CD8-positive, alpha-beta memory T cell (primary cell): ENCODE results near the gene AKIRIN2. TPM values are rescaled to one million over a fixed set of nuclear protein-coding genes. Genes with fewer than 3 reads are reported as not detected.

Experiments used
- CTCF ChIA-PET: fragments of 350-600 bp; sonication (Branson Sonifier 250); formaldehyde crosslinking; loops from one replicate; lab custom pipeline; 2021; ENCODE audit warnings: antibody characterized with exemption; lab: Charles Lee
- POLR2A ChIA-PET: fragments of 350-600 bp; sonication (Branson Sonifier 250); formaldehyde crosslinking; loops from one replicate; lab custom pipeline; 2021; ENCODE audit warnings: antibody characterized with exemption; lab: Charles Lee
- DNase-seq, 5 donors: peaks; one replicate each; pipeline versions ENCODE4 v3.0.0 to v3.0.0-alpha.2; 2020 to 2022; ENCODE audit warnings: mixed read lengths in 1 of 5
- H3K27ac ChIP-seq: one replicate; pipeline ENCODE4 v1.7.0; 2013; ENCODE audit warnings: low read depth, mild to moderate bottlenecking, low read length, moderate library complexity
- H3K27me3 ChIP-seq: 2 replicates; pipeline ENCODE4 v1.7.0; 2013; ENCODE audit warnings: low read length, mild to moderate bottlenecking; ENCODE audit not compliant: insufficient read depth, poor library complexity, severe bottlenecking
- H3K36me3 ChIP-seq: 2 replicates; pipeline ENCODE4 v1.7.0; 2013; ENCODE audit warnings: mild to moderate bottlenecking, low read length, moderate library complexity; ENCODE audit not compliant: insufficient read depth
- H3K4me1 ChIP-seq: 2 replicates; pipeline ENCODE4 v1.7.0; 2013; ENCODE audit warnings: mild to moderate bottlenecking, low read length, moderate library complexity; ENCODE audit not compliant: insufficient read depth
- H3K4me3 ChIP-seq: 2 replicates; pipeline ENCODE4 v1.7.0; 2013; ENCODE audit warnings: mild to moderate bottlenecking, low read length
- H3K9me3 ChIP-seq: 2 replicates; pipeline ENCODE4 v1.7.0; 2013; ENCODE audit warnings: mild to moderate bottlenecking, low read length
- H3K27ac Mint-ChIP-seq, 8 donors: one replicate each; pipeline ENCODE4 v1.8.0; 2020 to 2021; ENCODE audit warnings: mixed read lengths in 8 of 8, mild to moderate bottlenecking in 6 of 8, inconsistent platforms in 3 of 8, moderate library complexity in 3 of 8
- H3K27me3 Mint-ChIP-seq, 2 donors: one replicate each; pipeline ENCODE4 v1.8.0; 2020 to 2021; ENCODE audit warnings: mixed read lengths in 2 of 2, mild to moderate bottlenecking in 1 of 2, moderate library complexity in 1 of 2
- H3K36me3 Mint-ChIP-seq, 3 donors: one replicate each; pipeline ENCODE4 v1.8.0; 2020 to 2021; ENCODE audit warnings: mixed read lengths in 3 of 3, inconsistent platforms in 1 of 3, mild to moderate bottlenecking in 1 of 3
- H3K4me1 Mint-ChIP-seq, 3 donors: one replicate each; pipeline ENCODE4 v1.8.0; 2020 to 2021; ENCODE audit warnings: mixed read lengths in 3 of 3, inconsistent platforms in 1 of 3, mild to moderate bottlenecking in 1 of 3
- H3K4me3 Mint-ChIP-seq, 7 donors: one replicate each; pipeline ENCODE4 v1.8.0; 2020 to 2021; ENCODE audit warnings: mixed read lengths in 7 of 7, mild to moderate bottlenecking in 6 of 7, moderate library complexity in 4 of 7, inconsistent platforms in 2 of 7
- H3K9me3 Mint-ChIP-seq, 5 donors: one replicate each; pipeline ENCODE4 v1.8.0; 2020 to 2022; ENCODE audit warnings: mixed read lengths in 5 of 5, mild to moderate bottlenecking in 3 of 5, moderate library complexity in 2 of 5, inconsistent platforms in 1 of 5
- polyA plus RNA-seq: library from polyadenylated mRNA; unstranded; fragments of 300-500 nt; fragmentation: Illumina TruSeq; gene quantifications from one replicate; pipeline ENCODE4 v1.2.3, GENCODE V29; 2021
- total RNA-seq, 2 experiments: library from RNA; stranded (reverse); gene quantifications; one replicate each; pipeline ENCODE4 v1.2.3, GENCODE V29; 2021

Gene AKIRIN2
- total and polyA plus RNA-seq, 3 experiments from 2014 or later, result 47.3 to 55.6 (median 49.3) TPM

- no peaks in the 10 kb centered on the region for H3K9me3 Mint-ChIP-seq
- no peak for DNase-seq
- peak overlapping the region; percentile 91 for H3K27ac ChIP-seq
- H3K36me3 Mint-ChIP-seq, result peaks cover 0 to 21% (median 0%) of the 10 kb centered on the region in 3 donors
- ChIA-PET POLR2A (interaction anchor here (0.7 to 2.4 kb wide), 10 partner anchors 12 to 1650 kb away, joined by 3 to 21 read pairs (median 6); partner anchors contain the start of genes ORC3, RARS2 and UBE2J1), CTCF (interaction anchor here (1.0 to 2.0 kb wide), 6 partner anchors 10 to 129 kb away, joined by 3 to 6 read pairs (median 5); no protein-coding TSS in a partner anchor)
- peak overlapping the region; percentile 82 for H3K4me3 ChIP-seq
- H3K4me1 ChIP-seq, result peaks cover 5% of the 10 kb centered on the region
- peak overlapping the region; percentile 88 to 98 (median 94) for H3K27ac Mint-ChIP-seq
- H3K9me3 ChIP-seq, result no peaks in the 10 kb centered on the region
- peak overlapping the region; percentile 93 to 99 (median 97) for H3K4me3 Mint-ChIP-seq
- no peaks in the 10 kb centered on the region for H3K27me3 ChIP-seq
- H3K27me3 Mint-ChIP-seq, result peaks cover 0 to 4% of the 10 kb centered on the region in 2 donors
- H3K36me3 ChIP-seq, result no peaks in the 10 kb centered on the region
- peaks cover 40 to 50% (median 48%) of the 10 kb centered on the region in 3 donors for H3K4me1 Mint-ChIP-seq
These were observed 534 bp upstream of the AKIRIN2 start for GRCh38 chr6:87702589-87702945.

- Mint-ChIP-seq H3K27me3 (peaks cover 0 to 4% of the 10 kb centered on the region in 2 donors), H3K4me1 (peaks cover 45 to 58% (median 56%) of the 10 kb centered on the region in 3 donors), H3K27ac (peak overlapping the region; percentile 88 to 98 (median 96)), H3K36me3 (peaks cover 0 to 23% (median 0%) of the 10 kb centered on the region in 3 donors), H3K9me3 (no peaks in the 10 kb centered on the region), H3K4me3 (peak overlapping the region; percentile 93 to 99 (median 97))
- POLR2A ChIA-PET, result interaction anchor here (1.0 to 2.4 kb wide), 6 partner anchors 10 to 112 kb away, joined by 3 to 21 read pairs (median 12); partner anchors contain the start of genes ORC3 and RARS2
- H3K36me3 ChIP-seq, result no peaks in the 10 kb centered on the region
- peaks cover 12% of the 10 kb centered on the region for H3K4me1 ChIP-seq
- DNase-seq, result peak in 1 of 5 donors; percentile 51
- H3K9me3 ChIP-seq, result no peaks in the 10 kb centered on the region
- peak overlapping the region; percentile 91 for H3K27ac ChIP-seq
- no peaks in the 10 kb centered on the region for H3K27me3 ChIP-seq
- CTCF ChIA-PET, result interaction anchor here (1.3 to 2.0 kb wide), 2 partner anchors 17 to 131 kb away, joined by 4 to 6 read pairs; no protein-coding TSS in a partner anchor
- peak overlapping the region; percentile 82 for H3K4me3 ChIP-seq
These were observed 723 bp downstream of the AKIRIN2 start for GRCh38 chr6:87701344-87701675.

- CTCF ChIA-PET, result interaction anchor here (0.9 to 2.0 kb wide), 2 partner anchors 18 to 21 kb away, joined by 3 to 6 read pairs; no protein-coding TSS in a partner anchor
- peaks cover 51 to 64% (median 62%) of the 10 kb centered on the region in 3 donors for H3K4me1 Mint-ChIP-seq
These were observed 1.4 kb downstream of the AKIRIN2 start for GRCh38 chr6:87700397-87701343.

GRCh38 chr6:87699576-87699975 is 2.5 kb downstream of the AKIRIN2 start:
- H3K9me3 ChIP-seq, result no peaks in the 10 kb centered on the region
- no peak for DNase-seq
- H3K27ac Mint-ChIP-seq, result peak overlapping the region in 7 of 8 donors; percentile 3 to 98 (median 88)
- CTCF ChIA-PET, result interaction anchor here (0.9 to 1.5 kb wide), 3 partner anchors 11 to 20 kb away, joined by 3 to 5 read pairs (median 3); no protein-coding TSS in a partner anchor
- H3K4me3 Mint-ChIP-seq, result peak overlapping the region; percentile 93 to 99 (median 97)
- H3K4me1 Mint-ChIP-seq, result peaks cover 56 to 66% (median 64%) of the 10 kb centered on the region in 3 donors
- peak overlapping the region; percentile 91 for H3K27ac ChIP-seq
- POLR2A ChIA-PET, result interaction anchor here (0.9 to 1.3 kb wide), 2 partner anchors 23 to 110 kb away, joined by 3 to 5 read pairs; no protein-coding TSS in a partner anchor
- H3K27me3 Mint-ChIP-seq, result peaks cover 0 to 4% of the 10 kb centered on the region in 2 donors
- H3K36me3 ChIP-seq, result no peaks in the 10 kb centered on the region
- peaks cover 28% of the 10 kb centered on the region for H3K4me1 ChIP-seq
- H3K27me3 ChIP-seq, result no peaks in the 10 kb centered on the region
- no peaks in the 10 kb centered on the region for H3K9me3 Mint-ChIP-seq
- peak overlapping the region; percentile 82 for H3K4me3 ChIP-seq
- H3K36me3 Mint-ChIP-seq, result peaks cover 0 to 26% (median 0%) of the 10 kb centered on the region in 3 donors

More at GRCh38 chr6:87700397-87701343, 1.4 kb downstream of the AKIRIN2 start:
- no peaks in the 10 kb centered on the region for H3K9me3 ChIP-seq
- POLR2A ChIA-PET, result interaction anchor here (0.7 to 2.4 kb wide), 4 partner anchors 9 to 69 kb away, joined by 3 to 17 read pairs (median 4); no protein-coding TSS in a partner anchor
- H3K4me1 ChIP-seq, result peaks cover 18% of the 10 kb centered on the region
- H3K27me3 ChIP-seq, result no peaks in the 10 kb centered on the region
- Mint-ChIP-seq H3K27me3 (peaks cover 0 to 4% of the 10 kb centered on the region in 2 donors), H3K9me3 (no peaks in the 10 kb centered on the region), H3K36me3 (peaks cover 0 to 24% (median 0%) of the 10 kb centered on the region in 3 donors), H3K4me3 (peak overlapping the region; percentile 93 to 99 (median 97)), H3K27ac (peak overlapping the region; percentile 88 to 98 (median 96))
- H3K4me3 ChIP-seq, result peak overlapping the region; percentile 82
- DNase-seq, result peak in 4 of 5 donors; percentile 3 to 62 (median 14)
- no peaks in the 10 kb centered on the region for H3K36me3 ChIP-seq
- H3K27ac ChIP-seq, result peak overlapping the region; percentile 91

GRCh38 chr6:87698547-87699006 is 3.5 kb downstream of the AKIRIN2 start:
- Mint-ChIP-seq H3K4me1 (peaks cover 65 to 76% (median 74%) of the 10 kb centered on the region in 3 donors), H3K27me3 (peaks cover 0 to 4% of the 10 kb centered on the region in 2 donors), H3K36me3 (peaks cover 0 to 29% (median 0%) of the 10 kb centered on the region in 3 donors), H3K27ac (peak overlapping the region; percentile 21 to 98 (median 88)), H3K4me3 (peak overlapping the region; percentile 93 to 99 (median 97)), H3K9me3 (no peaks in the 10 kb centered on the region)
- Histone ChIP-seq H3K27me3 (no peaks in the 10 kb centered on the region), H3K4me1 (peaks cover 38% of the 10 kb centered on the region), H3K27ac (no peak overlapping the region), H3K9me3 (no peaks in the 10 kb centered on the region), H3K4me3 (peak overlapping the region; percentile 21), H3K36me3 (no peaks in the 10 kb centered on the region)
- CTCF ChIA-PET, result interaction anchor here (1.5 kb wide), 1 partner anchor 14 kb away, joined by 5 read pairs; no protein-coding TSS in a partner anchor
- POLR2A ChIA-PET, result interaction anchor here (0.6 to 1.3 kb wide), 4 partner anchors 109 to 220 kb away, joined by 3 to 8 read pairs (median 4); no protein-coding TSS in a partner anchor
- DNase-seq, result no peak

- H3K4me1 ChIP-seq, result peaks cover 38% of the 10 kb centered on the region
- ChIA-PET CTCF (interaction anchor here (1.5 to 1.7 kb wide), 2 partner anchors 13 to 29 kb away, joined by 4 to 5 read pairs; no protein-coding TSS in a partner anchor), POLR2A (interaction anchor here (0.6 to 0.8 kb wide), 6 partner anchors 14 to 1178 kb away, joined by 3 to 8 read pairs (median 4); no protein-coding TSS in a partner anchor)
- H3K36me3 Mint-ChIP-seq, result peaks cover 0 to 31% (median 0%) of the 10 kb centered on the region in 3 donors
- peaks cover 0 to 4% of the 10 kb centered on the region in 2 donors for H3K27me3 Mint-ChIP-seq
- H3K4me1 Mint-ChIP-seq, result peaks cover 69 to 81% (median 78%) of the 10 kb centered on the region in 3 donors
- no peak for DNase-seq
- H3K9me3 ChIP-seq, result no peaks in the 10 kb centered on the region
- H3K27ac Mint-ChIP-seq, result peak overlapping the region; percentile 59 to 93 (median 80)
- H3K36me3 ChIP-seq, result no peaks in the 10 kb centered on the region
- peak overlapping the region; percentile 21 for H3K4me3 ChIP-seq
- peak overlapping the region; percentile 93 to 99 (median 97) for H3K4me3 Mint-ChIP-seq
- no peaks in the 10 kb centered on the region for H3K27me3 ChIP-seq
- H3K9me3 Mint-ChIP-seq, result no peaks in the 10 kb centered on the region
- H3K27ac ChIP-seq, result no peak overlapping the region
These were observed 4.2 kb downstream of the AKIRIN2 start for GRCh38 chr6:87697581-87698546.
